H1 (cell line): ENCODE measurements around the gene LMX1A. TPM values are rescaled to one million over a fixed set of nuclear protein-coding genes. Genes with fewer than 3 reads are reported as not detected.

Experiments used
- CTCF ChIA-PET: fragments of 300-600 bp; sonication (Branson Sonifier 250); formaldehyde crosslinking; loops from one replicate; lab custom pipeline; 2021; ENCODE audit not compliant: partially characterized antibody; lab: Charles Lee
- POLR2A ChIA-PET: fragments of 300-600 bp; sonication (Branson Sonifier 250); formaldehyde crosslinking; loops from one replicate; lab custom pipeline; 2021; ENCODE audit warnings: inconsistent platforms; ENCODE audit not compliant: partially characterized antibody; lab: Charles Lee
- DNase-seq, 2 experiments: peaks; one replicate each; pipeline versions ENCODE4 v3.0.0 to v3.0.0-alpha.2; 2010 to 2022; ENCODE audit warnings: low spot score in 2 of 2, low read depth in 1 of 2, mixed read lengths in 1 of 2
- FAIRE-seq: peaks from 2 replicates; lab custom pipeline; 2011; peaks lifted over from hg19 to GRCh38; lab: Jason Lieb, UNC
- H2AFZ ChIP-seq: 2 replicates; pipeline ENCODE4 v1.8.1; 2012; ENCODE audit warnings: low read length, inconsistent platforms
- H2AK5ac ChIP-seq: 2 replicates; pipeline ENCODE4 v1.6.1; 2013; ENCODE audit warnings: low read depth, low read length
- H2BK120ac ChIP-seq: replicated peaks from 2 replicates; pipeline ENCODE3; 2013; ENCODE audit warnings: low read depth, low read length, inconsistent platforms
- H2BK12ac ChIP-seq: 2 replicates; pipeline ENCODE4 v1.6.1; 2013; ENCODE audit warnings: low read depth, low read length
- H2BK15ac ChIP-seq: 2 replicates; pipeline ENCODE4 v1.6.1; 2013; ENCODE audit warnings: low read length
- H2BK20ac ChIP-seq: 2 replicates; pipeline ENCODE4 v1.6.1; 2013; ENCODE audit warnings: low read length
- H2BK5ac ChIP-seq: 2 replicates; pipeline ENCODE4 v1.6.1; 2013; ENCODE audit warnings: low read depth, low read length
- H3K14ac ChIP-seq: 2 replicates; pipeline ENCODE4 v1.6.1; 2013; ENCODE audit warnings: inconsistent platforms; ENCODE audit not compliant: insufficient read length
- H3K18ac ChIP-seq: 2 replicates; pipeline ENCODE4 v1.6.1; 2013; ENCODE audit warnings: low read length; ENCODE audit errors: extremely low read depth
- H3K23ac ChIP-seq: 2 replicates; pipeline ENCODE4 v1.6.1; 2013; ENCODE audit warnings: inconsistent platforms; ENCODE audit not compliant: insufficient read length
- H3K23me2 ChIP-seq: 2 replicates; pipeline ENCODE4 v1.6.1; 2013; ENCODE audit warnings: low read depth, low read length
- H3K27ac ChIP-seq: 2 replicates; pipeline ENCODE4 v1.6.1; 2011; ENCODE audit warnings: low read depth, low read length, inconsistent platforms
- H3K27me3 ChIP-seq, 4 experiments: replicated peaks in 1 of 4; 1 replicate in 1 of 4; 2 replicates in 3 of 4; pipeline versions ENCODE4 v1.6.1 to v1.8.1; 2011 to 2013; ENCODE audit warnings: low read length in 3 of 4, mild to moderate bottlenecking in 3 of 4, inconsistent platforms in 2 of 4, mixed read lengths in 2 of 4, moderate library complexity in 1 of 4; ENCODE audit not compliant: control insufficient read depth in 3 of 4, insufficient read depth in 3 of 4; ENCODE audit errors: extremely low read depth in 1 of 4
- H3K36me3 ChIP-seq, 4 experiments: 2 replicates each; pipeline versions ENCODE4 v1.6.1 to v1.8.1; 2011 to 2013; ENCODE audit warnings: mild to moderate bottlenecking in 4 of 4, low read length in 3 of 4, moderate library complexity in 2 of 4, control low read depth in 1 of 4, inconsistent platforms in 1 of 4; ENCODE audit not compliant: insufficient read depth in 4 of 4, control insufficient read depth in 2 of 4
- H3K4ac ChIP-seq: replicated peaks from 2 replicates; pipeline ENCODE3; 2013; ENCODE audit warnings: low read length, low read depth, mixed read lengths, inconsistent platforms; ENCODE audit not compliant: insufficient read length
- H3K4me1 ChIP-seq, 4 experiments: replicated peaks in 1 of 4; 1 replicate in 1 of 4; 2 replicates in 3 of 4; pipeline versions ENCODE4 v1.6.1 to v1.8.1; 2011 to 2013; ENCODE audit warnings: low read length in 3 of 4, inconsistent platforms in 2 of 4, mixed read lengths in 1 of 4; ENCODE audit not compliant: insufficient read depth in 4 of 4, control insufficient read depth in 3 of 4
- H3K4me2 ChIP-seq, 2 experiments: 2 replicates each; pipeline versions ENCODE4 v1.6.1 to v1.8.1; 2011 to 2013; ENCODE audit warnings: low read depth in 2 of 2, low read length in 2 of 2, control low read depth in 1 of 2, inconsistent platforms in 1 of 2, mild to moderate bottlenecking in 1 of 2; ENCODE audit not compliant: insufficient read depth in 1 of 2
- H3K4me3 ChIP-seq, 4 experiments: fragments of 200-600, 300-600 bp in 1 of 4; sonication (generic), shearing (Covaris generic), sonication (Bioruptor Twin) in 1 of 4; 2 replicates each; pipeline versions ENCODE4 v1.5.1 to v1.8.1; 2011 to 2016; ENCODE audit warnings: low read length in 4 of 4, low read depth in 3 of 4, control low read depth in 2 of 4, inconsistent platforms in 2 of 4, mild to moderate bottlenecking in 2 of 4, mixed read lengths in 1 of 4, moderate library complexity in 1 of 4; ENCODE audit not compliant: insufficient read depth in 2 of 4; ENCODE audit errors: extremely low read depth in 1 of 4
- H3K56ac ChIP-seq: replicated peaks from 2 replicates; pipeline ENCODE3; 2013; ENCODE audit warnings: low read depth, mild to moderate bottlenecking, mixed read lengths, low read length, inconsistent platforms; ENCODE audit not compliant: insufficient read length
- H3K79me1 ChIP-seq: 2 replicates; pipeline ENCODE4 v1.6.1; 2013; ENCODE audit warnings: low read depth, low read length, control low read depth
- H3K79me2 ChIP-seq, 2 experiments: 2 replicates each; pipeline versions ENCODE4 v1.6.1 to v1.8.1; 2012 to 2013; ENCODE audit warnings: low read length in 2 of 2, mild to moderate bottlenecking in 2 of 2, inconsistent platforms in 1 of 2; ENCODE audit not compliant: insufficient read depth in 2 of 2, control insufficient read depth in 1 of 2
- H3K9ac ChIP-seq, 4 experiments: replicated peaks in 1 of 4; 1 replicate in 1 of 4; 2 replicates in 3 of 4; pipeline versions ENCODE4 v1.6.1 to v1.8.1; 2011 to 2013; ENCODE audit warnings: low read depth in 3 of 4, low read length in 3 of 4, control low read depth in 2 of 4, mild to moderate bottlenecking in 2 of 4, moderate library complexity in 2 of 4, inconsistent platforms in 1 of 4; ENCODE audit errors: extremely low read depth in 1 of 4
- H3K9me3 ChIP-seq, 2 experiments: 2 replicates each; pipeline versions ENCODE4 v1.6.1 to v1.8.1; 2012 to 2013; ENCODE audit warnings: mild to moderate bottlenecking in 2 of 2, moderate library complexity in 2 of 2, control low read depth in 1 of 2, inconsistent platforms in 1 of 2, low read depth in 1 of 2, low read length in 1 of 2, mixed read lengths in 1 of 2; ENCODE audit not compliant: insufficient read depth in 2 of 2
- H4K20me1 ChIP-seq, 2 experiments: replicated peaks in 1 of 2; 2 replicates each; pipeline versions ENCODE3 to v1.8.1; 2011 to 2013; ENCODE audit warnings: inconsistent platforms in 2 of 2, low read length in 2 of 2, mild to moderate bottlenecking in 1 of 2; ENCODE audit not compliant: insufficient read depth in 2 of 2, control insufficient read depth in 1 of 2
- H4K5ac ChIP-seq: 2 replicates; pipeline ENCODE4 v1.6.1; 2013; ENCODE audit warnings: low read length, low read depth, mixed read lengths, inconsistent platforms; ENCODE audit not compliant: insufficient read length
- H4K8ac ChIP-seq: 2 replicates; pipeline ENCODE4 v1.8.0; 2013; ENCODE audit warnings: mild to moderate bottlenecking, moderate library complexity, low read length, inconsistent platforms; ENCODE audit not compliant: insufficient read depth; ENCODE audit errors: extremely low read depth
- H4K91ac ChIP-seq: replicated peaks from 2 replicates; pipeline ENCODE3; 2013; ENCODE audit warnings: low read length, mixed read lengths, inconsistent platforms; ENCODE audit not compliant: insufficient read length
- CEBPB ChIP-seq: IDR thresholded peaks from 2 replicates; pipeline ENCODE4 v1.6.1; 2012; ENCODE audit warnings: low read depth, low read length
- WGBS, 2 experiments: shearing (Covaris generic) in 1 of 2; methylation state at CpG; one replicate each; pipeline versions ENCODE4 v1.1.6 to v1.1.7; 2013 to 2015; ENCODE audit warnings: low lambda C conversion rate in 2 of 2, mixed read lengths in 2 of 2, inconsistent platforms in 1 of 2, low coverage in 1 of 2, missing lambda C conversion rate in 1 of 2; ENCODE audit not compliant: insufficient replicate concordance in 2 of 2, insufficient coverage in 1 of 2, insufficient read length in 1 of 2; ENCODE audit errors: extremely low coverage in 1 of 2, missing lambda C conversion rate in 1 of 2; 5-methylcytosine and 5-hydroxymethylcytosine counted together
- polyA plus RNA-seq, 7 experiments: library from polyadenylated mRNA; depleted of rRNA in 3 of 7; stranded (reverse) in 5 of 7; unstranded in 2 of 7; fragments of >200 nt in 5 of 7; fragments of 200-250 nt in 2 of 7; gene quantifications; 1 replicate in 5 of 7; 2 replicates in 1 of 7; 4 replicates in 1 of 7; pipeline versions ENCODE4 v1.2.1 to v1.2.3, GENCODE V29; 2011 to 2013; ENCODE audit warnings: missing spikeins in 2 of 7, mixed read lengths in 2 of 7
- total RNA-seq: library from RNA; stranded (reverse); fragmentation: NEBNext Ultra II Directional; extraction: Animal tissue kit (Norgen Biotek cat#: 25700); gene quantifications from 2 replicates; pipeline ENCODE4 v1.2.1, GENCODE V29; 2021
- TF ChIP-seq, protein P1 (sequence below), 3 experiments: IDR thresholded peaks; 1 replicate in 2 of 3; 2 replicates in 1 of 3; pipeline versions ENCODE4 v1.5.1 to v1.6.1; 2011; ENCODE audit warnings: low read length in 3 of 3, mild to moderate bottlenecking in 3 of 3, inconsistent platforms in 2 of 3, low read depth in 1 of 3, moderate library complexity in 1 of 3; ENCODE audit not compliant: insufficient read depth in 1 of 3; ENCODE audit errors: control extremely low read depth in 1 of 3

The LMX1A gene
- total and polyA plus RNA-seq, 2 of the 8 experiments (the other 6 are each of a cell fraction or from before 2014, with no cell fraction given), result not detected

DNA sequence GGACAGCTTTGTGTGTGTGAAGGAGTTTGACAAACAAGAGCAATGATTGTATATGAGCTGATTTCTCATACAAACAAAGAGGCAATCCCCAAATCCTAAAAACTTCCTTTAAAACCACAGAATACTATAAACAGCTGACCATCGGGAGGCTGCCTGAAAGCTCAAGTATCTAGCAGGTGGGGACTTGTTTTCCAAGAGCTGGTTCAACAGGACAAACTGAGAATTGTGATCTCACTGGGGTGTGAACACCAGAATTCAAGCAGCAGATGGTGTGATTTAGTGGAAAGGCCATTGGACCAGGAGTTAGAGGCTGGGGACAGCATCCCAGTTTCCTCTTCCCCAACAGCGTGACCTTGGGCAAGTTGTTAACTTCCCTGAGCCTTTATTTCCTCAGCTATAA is 13.9 kb downstream of the LMX1A start:
- no peak overlapping the region for H4K5ac ChIP-seq
- TF ChIP-seq CEBPB, result no peak
- TF ChIP-seq, protein P1, sequence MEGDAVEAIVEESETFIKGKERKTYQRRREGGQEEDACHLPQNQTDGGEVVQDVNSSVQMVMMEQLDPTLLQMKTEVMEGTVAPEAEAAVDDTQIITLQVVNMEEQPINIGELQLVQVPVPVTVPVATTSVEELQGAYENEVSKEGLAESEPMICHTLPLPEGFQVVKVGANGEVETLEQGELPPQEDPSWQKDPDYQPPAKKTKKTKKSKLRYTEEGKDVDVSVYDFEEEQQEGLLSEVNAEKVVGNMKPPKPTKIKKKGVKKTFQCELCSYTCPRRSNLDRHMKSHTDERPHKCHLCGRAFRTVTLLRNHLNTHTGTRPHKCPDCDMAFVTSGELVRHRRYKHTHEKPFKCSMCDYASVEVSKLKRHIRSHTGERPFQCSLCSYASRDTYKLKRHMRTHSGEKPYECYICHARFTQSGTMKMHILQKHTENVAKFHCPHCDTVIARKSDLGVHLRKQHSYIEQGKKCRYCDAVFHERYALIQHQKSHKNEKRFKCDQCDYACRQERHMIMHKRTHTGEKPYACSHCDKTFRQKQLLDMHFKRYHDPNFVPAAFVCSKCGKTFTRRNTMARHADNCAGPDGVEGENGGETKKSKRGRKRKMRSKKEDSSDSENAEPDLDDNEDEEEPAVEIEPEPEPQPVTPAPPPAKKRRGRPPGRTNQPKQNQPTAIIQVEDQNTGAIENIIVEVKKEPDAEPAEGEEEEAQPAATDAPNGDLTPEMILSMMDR (IDR thresholded peaks at IDR 0.05; ENCODE audit: control extremely low read depth in 1 of 3, insufficient read depth in 1 of 3, low read depth in 1 of 3, low read length in 3 of 3), result no peak
- H3K9ac ChIP-seq, result no peak overlapping the region
- H3K4me1 ChIP-seq, result peaks cover 0 to 4% (median under 1%) of the 10 kb centered on the region in 4 experiments; a peak in 2 of 7 replicates
- no peak overlapping the region for H3K27ac ChIP-seq
- no peak overlapping the region for H2BK20ac ChIP-seq
- CTCF ChIA-PET, result interaction anchor here (0.7 to 5.6 kb wide), 11 partner anchors 19 to 250 kb away, joined by 3 to 50 read pairs (median 4); no protein-coding TSS in a partner anchor
- no peak overlapping the region for H4K91ac ChIP-seq
- no peak overlapping the region for H3K23ac ChIP-seq
- H3K14ac ChIP-seq, result no peak overlapping the region
- no peaks in the 10 kb centered on the region for H3K23me2 ChIP-seq
- no peak overlapping the region for H2BK5ac ChIP-seq
- H4K8ac ChIP-seq, result no peak overlapping the region
- no peaks in the 10 kb centered on the region for H3K36me3 ChIP-seq
- POLR2A ChIA-PET, result no interaction called here
- FAIRE-seq (no peak), DNase-seq (no peak)
- H3K4me3 ChIP-seq, result no peak overlapping the region
- no peak overlapping the region for H3K4ac ChIP-seq
- no peak overlapping the region for H2BK15ac ChIP-seq
- 93% methylated on average over 2 of the region's 2 CpGs; no CpG with 5 or more reads in 1 of the 2 experiments for WGBS, 2 experiments
- no peaks in the 10 kb centered on the region for H3K9me3 ChIP-seq
- no peak overlapping the region for H2AFZ ChIP-seq
- H2AK5ac ChIP-seq, result no peak overlapping the region
- H2BK120ac ChIP-seq, result no peak overlapping the region
- H3K27me3 ChIP-seq, result peaks cover 0 to 2% (median under 1%) of the 10 kb centered on the region in 4 experiments; a peak in 2 of 7 replicates
- no peak overlapping the region for H3K4me2 ChIP-seq
- H2BK12ac ChIP-seq, result no peak overlapping the region
- H3K56ac ChIP-seq, result no peak overlapping the region
- no peaks in the 10 kb centered on the region for H3K79me2 ChIP-seq
- no peaks in the 10 kb centered on the region for H3K79me1 ChIP-seq
- H3K18ac ChIP-seq, result no peak overlapping the region
- no peaks in the 10 kb centered on the region for H4K20me1 ChIP-seq
